ENCODE data around the gene UBE4B.
A peak's percentile ranks its signal among the peaks of the same experiment; 100 is the strongest.

The UBE4B gene

GRCh38 chr1:10032590-10033358, at the start of gene UBE4B:
Gene UBE4B, plus strand, starts transcription at chr1:10032958. Its CDS starts 713 bp downstream, at chr1:10033671.
- Histone ChIP-seq H2AFZ (peak within 1 kb of the TSS; percentile 94), H3K4me2 (ENCODE audit: low read length) (peak within 1 kb of the TSS; percentile 85), H3K36me3 (ENCODE audit: control insufficient read depth, insufficient read depth, low read length) (no peaks in the 10 kb centered on the region), H3K9me3 (ENCODE audit: control insufficient read depth, low read length) (no peaks in the 10 kb centered on the region), H3K4me3 (ENCODE audit: low read depth, low read length) (peak within 1 kb of the TSS; percentile 92), H3K4me1 (no peaks in the 10 kb centered on the region), H3K27ac (peak within 1 kb of the TSS; percentile 91), H3K27me3 (ENCODE audit: control insufficient read depth, insufficient read depth, low read length) (no peaks in the 10 kb centered on the region), H3K9ac (peak within 1 kb of the TSS; percentile 67), H3K79me2 (peaks cover 10% of the 10 kb centered on the region)
- TF ChIP-seq CTCF (IDR thresholded peaks at IDR 0.05): peak; percentile 82

DNA sequence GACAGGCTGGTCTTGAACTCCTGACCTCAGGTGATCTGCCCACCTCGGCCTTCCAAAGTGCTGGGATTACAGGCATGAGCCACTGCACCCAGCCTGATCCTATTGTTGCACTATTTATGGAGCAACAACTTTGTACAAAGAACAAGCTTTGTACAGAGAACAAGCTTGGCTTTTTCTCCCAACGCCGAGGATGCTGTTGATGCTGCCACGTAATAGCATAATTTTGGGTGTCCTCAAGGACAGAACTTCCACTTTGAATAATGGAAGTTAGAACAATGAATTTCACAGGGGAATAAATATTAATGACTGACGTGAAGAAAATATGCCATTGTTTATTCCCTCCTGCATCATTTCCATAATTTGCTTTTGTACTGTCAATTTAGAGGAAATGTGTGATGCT, 48.5 kb upstream of the UBE4B start:
- Histone ChIP-seq H3K9me3 (ENCODE audit: control insufficient read depth, low read length) (no peaks in the 10 kb centered on the region), H3K27me3 (ENCODE audit: control insufficient read depth, insufficient read depth, low read length) (no peaks in the 10 kb centered on the region), H3K27ac (no peak overlapping the region), H3K4me3 (ENCODE audit: low read depth, low read length) (no peak overlapping the region), H3K36me3 (ENCODE audit: control insufficient read depth, insufficient read depth, low read length) (no peaks in the 10 kb centered on the region), H2AFZ (no peak overlapping the region), H3K4me1 (no peaks in the 10 kb centered on the region), H3K9ac (no peak overlapping the region), H3K4me2 (ENCODE audit: low read length) (no peak overlapping the region), H3K79me2 (no peaks in the 10 kb centered on the region)
- TF ChIP-seq CTCF (IDR thresholded peaks at IDR 0.05): no peak

DNA sequence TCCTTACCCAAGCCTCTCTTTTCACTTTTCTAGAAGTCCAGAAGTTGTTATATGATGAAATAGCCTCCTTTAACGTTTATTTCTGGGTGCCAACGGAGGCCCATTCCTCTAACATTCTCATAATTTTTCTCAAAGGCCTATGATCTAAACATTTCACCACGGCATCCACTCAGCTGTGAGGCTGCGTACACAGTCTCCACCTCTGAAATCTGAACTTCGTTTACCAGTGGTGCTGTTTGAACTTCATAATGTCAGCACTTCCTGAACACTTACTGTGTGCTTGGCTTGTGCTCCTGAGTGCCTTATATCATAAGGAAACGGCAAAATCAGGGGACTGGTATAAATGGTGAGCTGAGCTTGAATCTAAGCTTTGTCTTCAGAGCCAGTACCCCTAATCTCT, 47.8 kb upstream of the UBE4B start:
- H3K9ac ChIP-seq: no peak overlapping the region
- H3K4me3 ChIP-seq (ENCODE audit: low read depth, low read length): no peak overlapping the region
- no peak overlapping the region for H3K27ac ChIP-seq
- H3K27me3 ChIP-seq (ENCODE audit: control insufficient read depth, insufficient read depth, low read length): no peaks in the 10 kb centered on the region
- no peaks in the 10 kb centered on the region for H3K9me3 ChIP-seq (ENCODE audit: control insufficient read depth, low read length)
- H3K36me3 ChIP-seq (ENCODE audit: control insufficient read depth, insufficient read depth, low read length): no peaks in the 10 kb centered on the region
- H3K4me1 ChIP-seq: no peaks in the 10 kb centered on the region
- H3K4me2 ChIP-seq (ENCODE audit: low read length): no peak overlapping the region
- TF ChIP-seq CTCF (IDR thresholded peaks at IDR 0.05): no peak
- H3K79me2 ChIP-seq: no peaks in the 10 kb centered on the region
- H2AFZ ChIP-seq: no peak overlapping the region

- no peak overlapping the region for H3K4me3 ChIP-seq (ENCODE audit: low read depth, low read length)
These were observed 43.0 kb upstream of the UBE4B start for GRCh38 chr1:9989773-9990172.

More at GRCh38 chr1:9989773-9990172, 43.0 kb upstream of the UBE4B start:
- no peak overlapping the region for H3K4me2 ChIP-seq (ENCODE audit: low read length)
- no peak overlapping the region for H2AFZ ChIP-seq
- H3K27me3 ChIP-seq (ENCODE audit: control insufficient read depth, insufficient read depth, low read length): no peaks in the 10 kb centered on the region
- H3K79me2 ChIP-seq: no peaks in the 10 kb centered on the region
- H3K27ac ChIP-seq: no peak overlapping the region
- H3K9ac ChIP-seq: no peak overlapping the region
- no peaks in the 10 kb centered on the region for H3K4me1 ChIP-seq
- H3K36me3 ChIP-seq (ENCODE audit: control insufficient read depth, insufficient read depth, low read length): no peaks in the 10 kb centered on the region
- H3K9me3 ChIP-seq (ENCODE audit: control insufficient read depth, low read length): no peaks in the 10 kb centered on the region
- no peak for TF ChIP-seq CTCF (IDR thresholded peaks at IDR 0.05)
